HEK293 (cell line): ENCODE results near the gene RPS27.

Experiments used
- CTCF ChIA-PET: fragments of 350-600 bp; formaldehyde crosslinking; extraction: SDS; loops from one replicate; lab custom pipeline; 2021; ENCODE audit warnings: antibody characterized with exemption; lab: Yijun Ruan, JAX
- POLR2A ChIA-PET: fragments of 300-600 bp; formaldehyde crosslinking; extraction: SDS; loops from one replicate; lab custom pipeline; 2020; ENCODE audit warnings: antibody characterized with exemption, inconsistent platforms; lab: Yijun Ruan, JAX
- H3K27ac ChIP-seq: fragments of 200-500 bp; sonication (Bioruptor generic); 2 replicates; pipeline ENCODE4 v1.5.1; 2014; ENCODE audit warnings: low read depth, low read length, control low read depth, inconsistent platforms; ENCODE audit errors: extremely low read depth
- H3K36me3 ChIP-seq, 2 experiments: fragments of 200-500 bp in 1 of 2; sonication (Bioruptor generic) in 1 of 2; 1 replicate in 1 of 2; 2 replicates in 1 of 2; pipeline ENCODE4 v1.5.1; 2014 to 2017; ENCODE audit warnings: inconsistent platforms in 2 of 2, low read length in 2 of 2; ENCODE audit not compliant: control insufficient read depth in 2 of 2, insufficient read depth in 1 of 2
- H3K4me1 ChIP-seq: fragments of 200-500 bp; sonication (Bioruptor generic); 2 replicates; pipeline ENCODE4 v1.5.1; 2014; ENCODE audit warnings: mild to moderate bottlenecking, low read length, inconsistent platforms; ENCODE audit not compliant: control insufficient read depth, insufficient read depth
- H3K4me3 ChIP-seq: 2 replicates; pipeline ENCODE4 v1.5.1; 2011; ENCODE audit warnings: low read depth, mild to moderate bottlenecking, control low read depth, low read length, moderate library complexity
- H3K9me3 ChIP-seq: fragments of 200-500 bp; sonication (Bioruptor generic); 2 replicates; pipeline ENCODE4 v1.5.1; 2014; ENCODE audit warnings: low read depth, low read length, inconsistent platforms; ENCODE audit not compliant: control insufficient read depth, insufficient read depth
- AEBP2 ChIP-seq: fragments of 450-650 bp; formaldehyde crosslinking; IDR thresholded peaks from 2 replicates; pipeline ENCODE4 v1.5.1; 2016; ENCODE audit warnings: missing biosample characterization, missing genetic modification characterization, borderline replicate concordance
- EGR2 ChIP-seq: fragments of 450-650 bp; formaldehyde crosslinking; IDR thresholded peaks from 2 replicates; pipeline ENCODE4 v1.5.1; 2016; ENCODE audit warnings: low read depth, missing biosample characterization, missing genetic modification characterization
- HIC1 ChIP-seq: fragments of 450-650 bp; formaldehyde crosslinking; IDR thresholded peaks from 2 replicates; pipeline ENCODE4 v1.5.1; 2016; ENCODE audit warnings: missing biosample characterization, missing genetic modification characterization
- KLF10 ChIP-seq: fragments of 450-650 bp; IDR thresholded peaks from 2 replicates; pipeline ENCODE4 v1.5.1; 2018; ENCODE audit warnings: missing biosample characterization, mild to moderate bottlenecking, missing genetic modification characterization
- KLF16 ChIP-seq: fragments of 450-650 bp; formaldehyde crosslinking; IDR thresholded peaks from 2 replicates; pipeline ENCODE4 v1.5.1; 2017; ENCODE audit warnings: missing biosample characterization, missing genetic modification characterization
- PRDM4 ChIP-seq: fragments of 450-650 bp; formaldehyde crosslinking; IDR thresholded peaks from 2 replicates; pipeline ENCODE4 v1.5.1; 2017; ENCODE audit warnings: missing biosample characterization, missing genetic modification characterization
- ZBTB7A ChIP-seq: fragments of 450-650 bp; formaldehyde crosslinking; IDR thresholded peaks from 2 replicates; pipeline ENCODE4 v1.5.1; 2016; ENCODE audit warnings: low read depth, missing biosample characterization, missing genetic modification characterization
- ZIC2 ChIP-seq: fragments of 450-650 bp; formaldehyde crosslinking; IDR thresholded peaks from 2 replicates; pipeline ENCODE4 v1.5.1; 2016; ENCODE audit warnings: missing biosample characterization, missing genetic modification characterization
- ZNF157 ChIP-seq: fragments of 450-650 bp; formaldehyde crosslinking; IDR thresholded peaks from 2 replicates; pipeline ENCODE4 v1.5.1; 2016; ENCODE audit warnings: missing biosample characterization, missing genetic modification characterization
- ZNF169 ChIP-seq: fragments of 450-650 bp; formaldehyde crosslinking; IDR thresholded peaks from 2 replicates; pipeline ENCODE4 v1.5.1; 2016; ENCODE audit warnings: missing biosample characterization, missing genetic modification characterization
- ZNF239 ChIP-seq: fragments of 450-650 bp; formaldehyde crosslinking; IDR thresholded peaks from 2 replicates; pipeline ENCODE4 v1.5.1; 2016; ENCODE audit warnings: missing biosample characterization, missing genetic modification characterization
- ZNF26 ChIP-seq: fragments of 450-650 bp; formaldehyde crosslinking; IDR thresholded peaks from 2 replicates; pipeline ENCODE4 v1.5.1; 2016; ENCODE audit warnings: missing biosample characterization, missing genetic modification characterization
- ZNF341 ChIP-seq: fragments of 450-650 bp; formaldehyde crosslinking; IDR thresholded peaks from 2 replicates; pipeline ENCODE4; 2016; ENCODE audit warnings: low read depth, missing biosample characterization, missing genetic modification characterization
- ZNF37A ChIP-seq: fragments of 450-650 bp; IDR thresholded peaks from 2 replicates; pipeline ENCODE4 v1.5.1; 2018; ENCODE audit warnings: missing biosample characterization, missing genetic modification characterization
- ZNF394 ChIP-seq: fragments of 450-650 bp; formaldehyde crosslinking; IDR thresholded peaks from 2 replicates; pipeline ENCODE4 v1.5.1; 2016; ENCODE audit warnings: missing biosample characterization, missing genetic modification characterization, mild to moderate bottlenecking, moderate library complexity, borderline replicate concordance
- ZNF416 ChIP-seq: fragments of 450-650 bp; formaldehyde crosslinking; IDR thresholded peaks from 2 replicates; pipeline ENCODE4 v1.5.1; 2016; ENCODE audit warnings: missing biosample characterization, missing genetic modification characterization
- ZNF571 ChIP-seq: fragments of 450-650 bp; formaldehyde crosslinking; IDR thresholded peaks from 2 replicates; pipeline ENCODE4 v1.5.0; 2017; ENCODE audit warnings: missing biosample characterization, missing genetic modification characterization
- ZNF585B ChIP-seq: fragments of 450-650 bp; formaldehyde crosslinking; IDR thresholded peaks from 2 replicates; pipeline ENCODE4 v1.5.1; 2016; ENCODE audit warnings: missing biosample characterization, missing genetic modification characterization
- ZNF621 ChIP-seq: fragments of 450-650 bp; formaldehyde crosslinking; IDR thresholded peaks from 2 replicates; pipeline ENCODE4 v1.5.1; 2017; ENCODE audit warnings: missing biosample characterization, missing genetic modification characterization
- ZNF776 ChIP-seq: fragments of 450-650 bp; formaldehyde crosslinking; IDR thresholded peaks from 2 replicates; pipeline ENCODE4 v1.5.0; 2017; ENCODE audit warnings: missing biosample characterization, missing genetic modification characterization, borderline replicate concordance

Gene RPS27

GRCh38 chr1:153958111-153958960, 32.2 kb upstream of the RPS27 start, which contains the start of gene CRTC2 (continued):
- no peak for TF ChIP-seq ZNF26 (tag by site-specific recombination)
- no peak for TF ChIP-seq ZNF776 (tag by site-specific recombination)
- TF ChIP-seq AEBP2 (tag by site-specific recombination) = no peak
- peak; percentile 32; the same call in 1 of the 2 replicates for TF ChIP-seq HIC1 (tag by site-specific recombination)
- no peak; the same call in 1 of the 2 replicates for TF ChIP-seq ZNF239
- TF ChIP-seq ZNF341 (tag by site-specific recombination) = peak; percentile 95
- no peak for TF ChIP-seq ZNF169
- peak; percentile 91 for TF ChIP-seq KLF16
- TF ChIP-seq ZNF157 (tag by site-specific recombination) = no peak
- no peak for TF ChIP-seq ZNF416 (tag by site-specific recombination)
- TF ChIP-seq ZNF621 (tag by site-specific recombination) = no peak

- Histone ChIP-seq H3K36me3 (peaks cover 0 to 48% of the 10 kb centered on the region in 2 experiments; a peak in 2 of 3 replicates), H3K9me3 (no peaks in the 10 kb centered on the region), H3K4me3 (no peak overlapping the region), H3K27ac (peak overlapping the region; percentile 24; the same call in 1 of the 2 replicates), H3K4me1 (peaks cover 13% of the 10 kb centered on the region; the same call in 1 of the 2 replicates)
- POLR2A ChIA-PET = interaction anchor here (0.6 to 2.0 kb wide), 13 partner anchors 8 to 366 kb away, joined by 3 to 32 read pairs (median 5); partner anchors contain the start of genes ATP8B2, CREB3L4, DENND4B and JTB
- TF ChIP-seq ZIC2 (tag by site-specific recombination) (no peak), ZBTB7A (tag by site-specific recombination) (no peak), ZNF585B (no peak), ZNF239 (no peak), EGR2 (tag by site-specific recombination) (no peak), KLF10 (tag by site-specific recombination) (no peak), ZNF571 (tag by site-specific recombination) (no peak), ZNF37A (tag by site-specific recombination) (no peak), ZNF394 (no peak), PRDM4 (tag by site-specific recombination) (no peak)
- CTCF ChIA-PET = interaction anchor here (0.7 to 1.3 kb wide), 4 partner anchors 12 to 1939 kb away, joined by 3 to 4 read pairs (median 3); partner anchors contain the start of genes DENND4B and RAB13
Measured at GRCh38 chr1:153958961-153959260, 31.7 kb upstream of the RPS27 start.
